Mesenchymal stem cell (in vitro differentiated cells and primary cell): Measurements from ENCODE around the gene ITPR3.

Experiments
- DNase-seq: peaks from one replicate; pipeline ENCODE4 v3.0.0-alpha.2; 2013
- H2AFZ ChIP-seq: one replicate; pipeline ENCODE4 v1.6.1; 2013; ENCODE audit warnings: low read depth, mild to moderate bottlenecking, control low read depth, inconsistent platforms, low read length, moderate library complexity
- H2AK5ac ChIP-seq: 2 replicates; pipeline ENCODE4 v1.6.1; 2013; ENCODE audit warnings: low read length, moderate library complexity, mild to moderate bottlenecking, inconsistent platforms; ENCODE audit not compliant: severe bottlenecking
- H2BK120ac ChIP-seq: one replicate; pipeline ENCODE4 v1.6.1; 2013; ENCODE audit warnings: low read depth, mild to moderate bottlenecking, inconsistent platforms, low read length, moderate library complexity
- H2BK12ac ChIP-seq, 2 experiments: one replicate each; pipeline ENCODE4 v1.6.1; 2013; ENCODE audit warnings: inconsistent platforms in 2 of 2, low read length in 2 of 2, mild to moderate bottlenecking in 2 of 2, moderate library complexity in 2 of 2, control low read depth in 1 of 2
- H2BK15ac ChIP-seq: one replicate; pipeline ENCODE4 v1.6.1; 2013; ENCODE audit warnings: mild to moderate bottlenecking, low read depth, inconsistent platforms; ENCODE audit not compliant: poor library complexity, severe bottlenecking
- H2BK5ac ChIP-seq: 2 replicates; pipeline ENCODE4 v1.6.1; 2013; ENCODE audit warnings: low read depth, mild to moderate bottlenecking, low read length, control low read depth, inconsistent platforms; ENCODE audit not compliant: poor library complexity, severe bottlenecking
- H3K14ac ChIP-seq, 2 experiments: one replicate each; pipeline ENCODE4 v1.6.1; 2013; ENCODE audit warnings: inconsistent platforms in 2 of 2, low read length in 2 of 2, control low read depth in 1 of 2, mild to moderate bottlenecking in 1 of 2, moderate library complexity in 1 of 2
- H3K18ac ChIP-seq, 2 experiments: one replicate each; pipeline ENCODE4 v1.6.1; 2013; ENCODE audit warnings: inconsistent platforms in 2 of 2, low read length in 2 of 2, control low read depth in 1 of 2, low read depth in 1 of 2, mild to moderate bottlenecking in 1 of 2
- H3K23ac ChIP-seq, 2 experiments: one replicate each; pipeline ENCODE4 v1.6.1; 2013; ENCODE audit warnings: inconsistent platforms in 2 of 2, low read length in 2 of 2, mild to moderate bottlenecking in 2 of 2, moderate library complexity in 2 of 2, control low read depth in 1 of 2
- H3K27ac ChIP-seq: 2 replicates; pipeline ENCODE4 v1.5.1; 2013; ENCODE audit warnings: mild to moderate bottlenecking, moderate library complexity, low read length, control low read depth, inconsistent platforms; ENCODE audit not compliant: poor library complexity, severe bottlenecking
- H3K27me3 ChIP-seq, 2 experiments: 2 replicates each; pipeline versions ENCODE4 v1.6.1 to v1.7.0; 2013; ENCODE audit warnings: low read length in 2 of 2, mild to moderate bottlenecking in 2 of 2, moderate library complexity in 2 of 2, control low read depth in 1 of 2, inconsistent platforms in 1 of 2; ENCODE audit not compliant: control insufficient read depth in 1 of 2, insufficient read depth in 1 of 2
- H3K36me3 ChIP-seq, 2 experiments: 2 replicates each; pipeline versions ENCODE4 v1.6.1 to v1.7.0; 2013; ENCODE audit warnings: low read length in 2 of 2, control low read depth in 1 of 2, inconsistent platforms in 1 of 2, low read depth in 1 of 2, mild to moderate bottlenecking in 1 of 2; ENCODE audit not compliant: insufficient read depth in 2 of 2, control insufficient read depth in 1 of 2
- H3K4ac ChIP-seq, 2 experiments: one replicate each; pipeline ENCODE4 v1.6.1; 2013; ENCODE audit warnings: inconsistent platforms in 2 of 2, low read length in 2 of 2, mild to moderate bottlenecking in 2 of 2, moderate library complexity in 2 of 2, control low read depth in 1 of 2, low read depth in 1 of 2
- H3K4me1 ChIP-seq: 2 replicates; pipeline ENCODE4 v1.6.1; 2013; ENCODE audit warnings: low read depth, low read length, control low read depth; ENCODE audit not compliant: control insufficient read depth, insufficient read depth
- H3K4me2 ChIP-seq: 2 replicates; pipeline ENCODE4 v1.6.1; 2013; ENCODE audit warnings: low read length, mild to moderate bottlenecking, inconsistent platforms; ENCODE audit not compliant: poor library complexity, severe bottlenecking
- H3K4me3 ChIP-seq, 2 experiments: 2 replicates each; pipeline versions ENCODE4 v1.5.1 to v1.7.0; 2013; ENCODE audit warnings: low read length in 2 of 2, mild to moderate bottlenecking in 2 of 2, control low read depth in 1 of 2, low read depth in 1 of 2; ENCODE audit not compliant: insufficient read depth in 1 of 2
- H3K79me1 ChIP-seq: replicated peaks from 2 replicates; pipeline ENCODE4 v1.6.1; 2013; ENCODE audit warnings: mild to moderate bottlenecking, control low read depth, low read length, inconsistent platforms; ENCODE audit not compliant: poor library complexity, severe bottlenecking
- H3K9ac ChIP-seq: 2 replicates; pipeline ENCODE4 v1.7.0; 2013; ENCODE audit warnings: mild to moderate bottlenecking, low read length, moderate library complexity
- H3K9me3 ChIP-seq: 2 replicates; pipeline ENCODE4 v1.7.0; 2013; ENCODE audit warnings: mild to moderate bottlenecking, low read length; ENCODE audit not compliant: control insufficient read depth
- H4K8ac ChIP-seq: one replicate; pipeline ENCODE4 v1.6.1; 2013; ENCODE audit warnings: inconsistent platforms, mild to moderate bottlenecking, low read length, moderate library complexity
- H4K91ac ChIP-seq: one replicate; pipeline ENCODE4 v1.6.1; 2013; ENCODE audit warnings: mild to moderate bottlenecking, low read length, inconsistent platforms
- WGBS: methylation state at CpG from one replicate; pipeline ENCODE4 v1.1.7; 2013; ENCODE audit warnings: mixed read lengths; 5-methylcytosine and 5-hydroxymethylcytosine counted together

Gene ITPR3

GRCh38 chr6:33742092-33742491 lies 121.0 kb downstream of the ITPR3 start:
- peaks cover 37% of the 10 kb centered on the region for H3K4me1 ChIP-seq
- no peak overlapping the region for H2BK120ac ChIP-seq
- no peaks in the 10 kb centered on the region for H3K9me3 ChIP-seq
- H3K23ac ChIP-seq = no peak overlapping the region
- H3K36me3 ChIP-seq = peaks cover 0 to 46% of the 10 kb centered on the region in 2 experiments
- H2BK5ac ChIP-seq = no peak overlapping the region
- no peak overlapping the region for H3K4me3 ChIP-seq
- H3K27ac ChIP-seq = no peak overlapping the region
- H2AFZ ChIP-seq = no peak overlapping the region
- no peak overlapping the region for H4K91ac ChIP-seq
- no peak overlapping the region for H2AK5ac ChIP-seq
- H3K14ac ChIP-seq = no peak overlapping the region
- DNase-seq = no peak
- peaks cover 23% of the 10 kb centered on the region for H3K79me1 ChIP-seq
- no peak overlapping the region for H3K4me2 ChIP-seq
- no peak overlapping the region for H3K18ac ChIP-seq
- H3K9ac ChIP-seq = no peak overlapping the region
- WGBS = 74% methylated on average over 9 of the region's 9 CpGs
- no peak overlapping the region for H2BK15ac ChIP-seq
- no peak overlapping the region for H4K8ac ChIP-seq
- H3K4ac ChIP-seq = no peak overlapping the region
- no peak overlapping the region for H2BK12ac ChIP-seq
- peaks cover 0 to 76% of the 10 kb centered on the region in 2 experiments for H3K27me3 ChIP-seq

GRCh38 chr6:33742837-33743236 lies 121.7 kb downstream of the ITPR3 start:
- Histone ChIP-seq H3K4me1 (peaks cover 38% of the 10 kb centered on the region), H3K36me3 (peaks cover 0 to 41% of the 10 kb centered on the region in 2 experiments), H4K8ac (peak overlapping the region; percentile 19), H3K9me3 (no peaks in the 10 kb centered on the region), H4K91ac (no peak overlapping the region), H3K27ac (no peak overlapping the region), H3K79me1 (peaks cover 21% of the 10 kb centered on the region), H2BK5ac (no peak overlapping the region), H3K23ac (no peak overlapping the region), H3K4me3 (no peak overlapping the region), H3K4me2 (no peak overlapping the region), H2BK120ac (no peak overlapping the region), H3K14ac (no peak overlapping the region), H2AK5ac (no peak overlapping the region), H3K27me3 (peaks cover 0 to 83% of the 10 kb centered on the region in 2 experiments), H3K18ac (no peak overlapping the region), H2AFZ (no peak overlapping the region), H3K9ac (no peak overlapping the region), H2BK15ac (no peak overlapping the region), H2BK12ac (peak overlapping the region in 1 of 2 experiments; percentile 7), H3K4ac (no peak overlapping the region)
- no peak for DNase-seq
- 78% methylated on average over 7 of the region's 7 CpGs for WGBS

- DNase-seq = peak; percentile 84
- Histone ChIP-seq H3K4me2 (peak overlapping the region; percentile 31), H3K4me3 (no peak overlapping the region), H4K91ac (peak overlapping the region; percentile 14), H3K27me3 (peaks cover 0 to 83% of the 10 kb centered on the region in 2 experiments), H3K27ac (peak overlapping the region; percentile 97), H3K18ac (peak overlapping the region; percentile 79 to 81), H3K9me3 (no peaks in the 10 kb centered on the region), H2BK120ac (peak overlapping the region; percentile 78), H3K4me1 (peaks cover 46% of the 10 kb centered on the region), H2BK5ac (peak overlapping the region; percentile 88), H3K14ac (no peak overlapping the region), H2BK12ac (peak overlapping the region; percentile 29 to 34), H4K8ac (peak overlapping the region; percentile 45), H3K36me3 (peaks cover 0 to 27% of the 10 kb centered on the region in 2 experiments), H2AFZ (no peak overlapping the region), H3K9ac (no peak overlapping the region), H3K23ac (no peak overlapping the region), H3K4ac (peak overlapping the region in 1 of 2 experiments; percentile 88), H3K79me1 (peaks cover 18% of the 10 kb centered on the region), H2BK15ac (no peak overlapping the region), H2AK5ac (no peak overlapping the region)
- WGBS = 39% methylated on average over 10 of the region's 11 CpGs
Observed at GRCh38 chr6:33744001-33744848, 123.1 kb downstream of the ITPR3 start.

GRCh38 chr6:33744895-33745546 lies 123.9 kb downstream of the ITPR3 start:
- H4K8ac ChIP-seq = peak overlapping the region; percentile 52
- H3K4me1 ChIP-seq = peaks cover 46% of the 10 kb centered on the region
- no peak overlapping the region for H3K9ac ChIP-seq
- H3K14ac ChIP-seq = peak overlapping the region in 1 of 2 experiments; percentile 73
- H3K18ac ChIP-seq = peak overlapping the region; percentile 79 to 81
- peak; percentile 52 for DNase-seq
- H3K27me3 ChIP-seq = peaks cover 0 to 83% of the 10 kb centered on the region in 2 experiments
- H2BK5ac ChIP-seq = peak overlapping the region; percentile 88
- H3K9me3 ChIP-seq = no peaks in the 10 kb centered on the region
- H3K4me2 ChIP-seq = peak overlapping the region; percentile 59
- peak overlapping the region; percentile 78 for H2BK120ac ChIP-seq
- H3K23ac ChIP-seq = no peak overlapping the region
- H3K27ac ChIP-seq = peak overlapping the region; percentile 97
- peak overlapping the region; percentile 91 for H4K91ac ChIP-seq
- H2BK15ac ChIP-seq = peak overlapping the region; percentile 15
- peak overlapping the region; percentile 14 to 87 for H2BK12ac ChIP-seq
- no peak overlapping the region for H2AFZ ChIP-seq
- WGBS = 24% methylated on average over 12 of the region's 13 CpGs
- H3K36me3 ChIP-seq = peaks cover 0 to 19% of the 10 kb centered on the region in 2 experiments
- no peak overlapping the region for H3K4me3 ChIP-seq
- peak overlapping the region; percentile 10 to 88 for H3K4ac ChIP-seq
- H3K79me1 ChIP-seq = peaks cover 13% of the 10 kb centered on the region
- peak overlapping the region; percentile 81 for H2AK5ac ChIP-seq
